GM18511 (cell line): Measurements from ENCODE around the gene GRB14.
"Not testable (repeated sequence)": the region's sequence is repeated elsewhere in the genome, so short reads cannot be mapped to it uniquely, and the experiment has no call there.

Experiments
- ATAC-seq: cut with Tn5 transposase; IDR thresholded peaks from one replicate; pipeline ENCODE4 v1.9.1; 2021; ENCODE audit warnings: mild to moderate bottlenecking, moderate library complexity; ENCODE audit not compliant: unreplicated experiment

The GRB14 gene

GRCh38 chr2:164620873-164621763, at the start of gene GRB14:
GRB14 (minus strand) TSS chr2:164621482; CDS start chr2:164621309, 173 bp downstream.
- no peak for ATAC-seq

- no peak for ATAC-seq
Observed at GRCh38 chr2:164669291-164669690, 48.0 kb upstream of the GRB14 start.

GRCh38 chr2:164667566-164667965, 46.3 kb upstream of the GRB14 start:
- no peak for ATAC-seq

GRCh38 chr2:164664070-164664469, 42.8 kb upstream of the GRB14 start:
- no peak for ATAC-seq

- no peak for ATAC-seq
Observed at GRCh38 chr2:164662868-164663631, 41.8 kb upstream of the GRB14 start.

- ATAC-seq: no peak
Observed at GRCh38 chr2:164662066-164662465, 40.8 kb upstream of the GRB14 start.

GRCh38 chr2:164661349-164661748, 40.1 kb upstream of the GRB14 start:
- ATAC-seq: no peak

- no peak for ATAC-seq
Observed at GRCh38 chr2:164657129-164657528, 35.8 kb upstream of the GRB14 start.

- ATAC-seq: no peak
Observed at GRCh38 chr2:164655750-164656149, 34.5 kb upstream of the GRB14 start.

GRCh38 chr2:164655336-164655735, 34.1 kb upstream of the GRB14 start:
- ATAC-seq: no peak

- no peak for ATAC-seq
Observed at GRCh38 chr2:164651361-164651760, 30.1 kb upstream of the GRB14 start.

GRCh38 chr2:164644036-164644700, 22.9 kb upstream of the GRB14 start:
- no peak for ATAC-seq

GRCh38 chr2:164642946-164643555, 21.8 kb upstream of the GRB14 start:
- no peak for ATAC-seq

- no peak for ATAC-seq
Observed at GRCh38 chr2:164642268-164642667, 21.0 kb upstream of the GRB14 start.

GRCh38 chr2:164628319-164628718, 7.0 kb upstream of the GRB14 start:
- ATAC-seq: not testable (repeated sequence)

- ATAC-seq: no peak
Observed at GRCh38 chr2:164625378-164625971, 4.2 kb upstream of the GRB14 start.

- ATAC-seq: no peak
Observed at GRCh38 chr2:164624316-164624715, 3.0 kb upstream of the GRB14 start.

GRCh38 chr2:164622338-164623106, 1.2 kb upstream of the GRB14 start:
- ATAC-seq: no peak

GRCh38 chr2:164621764-164622105, 453 bp upstream of the GRB14 start:
- ATAC-seq: no peak

- no peak for ATAC-seq
Observed at GRCh38 chr2:164620457-164620856, 825 bp downstream of the GRB14 start.
